ENCODE measurements around the gene GNAI2. TPM values are rescaled to one million over a fixed set of nuclear protein-coding genes. Genes with fewer than 3 reads are reported as not detected.
"Not testable (repeated sequence)": the region's sequence is repeated elsewhere in the genome, so short reads cannot be mapped to it uniquely, and the experiment has no call there.

The GNAI2 gene
- total RNA-seq, 1 donor from 2014 or later, result 309 TPM

DNA sequence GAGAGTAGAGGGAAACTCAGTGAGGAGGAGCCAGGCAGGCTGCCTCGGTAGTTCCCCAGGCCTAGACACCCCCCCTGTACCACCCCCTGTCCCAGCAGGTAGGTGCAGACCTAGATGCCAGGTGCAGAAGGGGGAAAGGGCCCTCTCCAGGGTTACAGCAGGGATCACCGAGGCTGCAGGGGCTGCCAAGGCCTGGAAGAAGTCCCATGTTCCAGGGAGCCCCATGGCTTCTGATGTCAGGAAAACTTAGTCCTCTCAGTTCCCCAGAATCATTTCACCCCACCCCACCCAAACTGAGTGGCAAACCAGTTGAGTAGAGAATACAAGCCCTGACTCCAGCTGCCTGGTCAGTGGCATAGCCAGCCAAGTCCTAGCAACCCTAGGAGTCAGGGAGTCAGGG is 25.5 kb downstream of the GNAI2 start:
- DNase-seq (ENCODE audit: low spot score), result no peak

DNA sequence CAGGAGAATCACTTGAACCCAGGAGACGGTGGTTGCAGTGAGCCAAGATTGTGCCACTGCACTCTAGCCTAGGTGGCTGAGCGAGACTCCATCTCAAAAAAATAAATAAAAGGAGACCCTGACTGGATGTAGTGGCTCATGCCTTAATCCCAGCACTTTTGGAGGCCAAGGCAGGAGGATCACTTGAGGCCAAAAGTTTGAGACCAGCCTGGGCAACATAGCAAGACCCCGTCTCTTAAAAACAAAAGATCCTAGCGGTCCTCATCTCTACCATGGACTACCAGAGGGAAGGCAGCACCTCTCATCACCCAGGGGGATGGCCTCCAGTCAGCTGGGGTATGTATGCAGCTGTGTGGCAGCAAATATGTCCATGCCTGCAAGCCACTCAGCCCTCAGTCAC is 26.2 kb downstream of the GNAI2 start:
- DNase-seq (ENCODE audit: low spot score), result not testable (repeated sequence)

DNA sequence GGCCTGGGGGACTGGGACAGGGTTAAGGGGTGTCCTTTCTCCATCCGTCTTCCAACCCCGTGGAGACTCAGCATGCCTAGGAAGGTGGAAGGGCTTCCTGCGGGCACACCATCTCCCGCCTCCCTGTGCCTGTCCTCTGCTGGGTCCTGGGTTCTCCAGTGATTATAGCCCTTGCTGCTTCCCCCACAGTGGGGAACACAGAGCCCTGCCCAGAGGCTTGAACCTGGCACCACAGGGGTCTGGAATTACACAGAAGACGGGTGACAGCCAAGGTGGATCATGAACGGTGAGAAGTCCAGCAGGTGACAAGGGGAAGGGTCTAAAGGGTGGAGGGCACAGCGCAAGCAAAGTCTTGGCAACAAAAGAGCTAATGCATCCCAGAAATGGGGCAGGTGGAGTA is 26.8 kb downstream of the GNAI2 start:
- DNase-seq (ENCODE audit: low spot score), result no peak

DNA sequence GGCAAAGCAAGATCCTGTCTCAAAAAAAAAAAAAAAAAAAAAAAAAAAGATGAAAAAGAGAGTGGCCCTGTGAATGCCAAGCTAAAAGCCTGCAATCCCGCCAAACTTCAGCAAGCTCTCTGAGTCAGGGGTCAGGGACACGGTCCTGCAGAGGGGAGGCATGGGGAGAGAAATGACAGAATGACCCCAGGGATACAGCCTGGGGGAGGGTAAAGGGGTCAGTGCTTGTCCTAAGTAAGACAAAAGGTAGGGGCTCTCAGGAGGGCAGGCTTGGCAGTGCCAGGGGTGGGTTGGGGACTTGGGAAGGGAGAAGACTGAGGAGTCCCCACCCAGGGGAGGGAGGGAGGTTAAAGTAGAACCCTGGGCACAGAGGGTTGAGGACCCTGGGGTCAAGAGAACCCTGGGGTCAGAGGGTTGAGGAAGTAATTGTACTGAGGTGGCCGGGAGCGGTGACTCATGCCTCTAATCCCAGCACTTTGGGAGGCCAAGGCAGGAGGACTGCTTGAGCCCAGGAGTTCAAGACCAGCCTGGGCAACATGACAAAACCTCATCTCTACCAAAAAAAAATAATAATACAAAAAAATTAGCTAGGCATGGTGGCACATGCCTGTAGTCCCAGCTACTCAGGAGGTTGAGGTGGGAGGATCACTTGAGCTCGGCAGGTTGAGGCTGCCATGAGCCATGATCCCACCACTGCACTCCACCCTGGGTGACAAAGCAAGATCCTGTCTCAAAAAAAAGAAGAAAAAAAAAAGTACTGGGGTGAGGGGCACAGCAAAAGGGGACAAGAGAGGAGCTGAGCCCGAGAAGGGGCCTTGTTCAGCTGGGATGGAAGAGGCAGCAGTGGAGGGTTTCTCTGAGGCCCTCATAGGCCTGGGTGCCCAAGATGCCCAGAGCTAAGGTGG is 27.7 kb downstream of the GNAI2 start:
- no peak for DNase-seq (ENCODE audit: low spot score)

DNA sequence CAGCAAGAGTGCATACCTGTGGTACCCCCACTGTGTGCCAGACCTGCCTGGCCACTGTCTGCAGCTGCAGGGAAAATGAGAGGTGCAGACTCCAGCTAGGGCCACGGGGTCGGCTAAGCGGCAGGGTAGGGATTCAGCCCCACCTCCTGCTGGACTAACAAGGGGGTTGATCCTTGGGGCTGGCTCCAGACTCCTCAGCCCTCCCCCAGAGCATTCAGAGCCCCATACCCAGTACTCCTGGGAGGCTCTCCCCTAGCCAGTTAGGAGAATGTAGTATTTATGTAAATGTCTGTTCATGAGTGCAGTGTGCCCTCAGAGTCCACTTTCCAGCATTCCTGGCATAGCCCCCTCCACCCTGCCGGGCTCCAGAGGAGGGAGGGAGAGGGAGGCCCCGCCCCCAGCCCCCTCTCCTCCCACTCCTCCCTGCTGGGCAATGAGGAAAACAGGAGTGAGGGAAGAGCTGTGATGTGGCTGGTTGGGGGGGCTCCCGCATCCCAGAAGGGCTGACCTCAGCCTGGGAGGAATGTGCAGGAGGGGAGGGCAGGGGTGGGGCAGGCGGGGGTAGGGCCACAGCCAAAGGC is 28.5 kb downstream of the GNAI2 start:
- no peak for DNase-seq (ENCODE audit: low spot score)

DNA sequence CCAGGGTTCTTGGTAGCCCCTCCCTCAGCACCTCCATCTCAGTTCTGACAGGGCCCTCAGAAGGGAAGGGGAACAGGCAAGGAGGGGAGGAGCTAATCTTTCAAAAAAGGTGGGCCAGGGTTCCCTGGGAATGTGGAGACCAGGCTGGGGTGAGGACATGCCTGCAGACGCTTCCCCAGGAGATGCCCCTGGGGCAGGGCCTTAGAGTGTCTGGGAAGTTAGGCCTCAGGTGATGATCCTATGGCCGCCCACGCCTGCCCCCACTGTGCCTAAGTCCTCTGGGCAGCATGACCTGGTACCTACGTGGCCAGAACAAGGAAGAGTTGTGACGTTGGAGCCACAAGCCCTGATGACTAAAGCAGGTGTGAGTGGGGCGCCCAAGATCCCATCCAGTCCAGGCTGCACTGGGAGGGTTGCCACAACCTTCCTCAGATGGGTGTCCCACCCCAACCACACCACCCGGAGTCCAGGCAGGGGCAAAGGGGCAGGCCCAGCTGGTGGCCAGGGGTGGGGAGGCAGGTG is 29.0 kb downstream of the GNAI2 start:
- DNase-seq (ENCODE audit: low spot score), result no peak

DNA sequence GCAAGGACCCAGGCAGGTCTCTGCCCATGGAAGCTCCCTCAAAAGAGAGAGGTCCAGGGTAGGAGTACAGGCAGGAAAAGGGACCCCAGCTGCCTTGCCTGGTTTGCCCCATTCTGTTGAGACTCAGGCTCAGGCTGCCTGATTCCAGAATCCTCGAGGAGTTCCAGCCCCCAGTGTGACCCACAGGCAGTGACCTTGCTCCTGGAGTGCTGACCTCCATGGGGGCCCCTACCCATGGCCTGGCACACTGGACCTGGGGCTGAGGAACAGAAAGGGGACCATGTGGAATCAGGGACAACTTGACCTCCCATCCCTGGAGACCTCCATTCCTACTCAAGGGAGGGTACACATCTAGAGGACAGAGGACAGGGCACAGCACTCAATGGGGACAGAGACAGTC is 29.6 kb downstream of the GNAI2 start:
- no peak for DNase-seq (ENCODE audit: low spot score)

DNA sequence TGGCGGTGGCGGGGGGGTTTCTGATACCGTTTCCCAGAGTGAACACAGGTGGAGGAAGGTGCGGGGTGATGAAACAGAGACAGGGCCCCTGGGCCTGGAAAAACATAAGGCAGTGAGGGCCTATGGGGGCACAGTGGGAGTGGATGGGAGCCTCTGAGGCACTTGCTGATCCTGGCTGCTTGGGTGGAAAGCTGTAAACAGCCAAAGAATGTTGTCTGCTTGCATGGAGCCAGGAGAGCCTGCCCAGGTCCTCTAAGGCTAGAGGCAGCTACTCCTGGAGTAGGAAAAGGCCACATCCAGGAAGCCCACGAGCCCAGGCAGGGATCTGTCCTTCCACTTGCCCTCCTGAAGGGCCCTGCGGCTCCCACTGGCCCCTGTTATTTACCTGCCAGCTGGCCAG is 30.0 kb downstream of the GNAI2 start:
- DNase-seq (ENCODE audit: low spot score), result no peak

DNA sequence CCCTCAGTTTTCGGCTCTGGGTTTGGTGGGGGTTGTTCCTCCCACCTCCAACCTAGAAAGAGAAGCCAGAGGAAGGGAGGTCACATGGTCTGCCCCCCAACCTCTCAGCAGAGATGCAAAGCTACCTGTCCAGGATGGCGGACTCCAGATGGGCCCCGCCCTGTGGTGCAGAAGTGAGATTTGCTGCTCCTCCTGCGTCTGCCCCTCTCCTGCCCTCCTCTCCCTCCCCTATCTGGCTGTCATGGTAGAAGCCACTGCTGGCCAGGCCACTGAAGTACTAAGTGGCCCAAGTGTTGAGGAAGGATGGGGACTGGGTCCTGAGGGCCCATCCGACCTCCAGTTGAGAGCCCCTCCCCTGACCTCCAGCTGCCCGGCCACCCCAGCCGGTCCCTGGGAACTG is 30.8 kb downstream of the GNAI2 start:
- DNase-seq (ENCODE audit: low spot score), result no peak

DNA sequence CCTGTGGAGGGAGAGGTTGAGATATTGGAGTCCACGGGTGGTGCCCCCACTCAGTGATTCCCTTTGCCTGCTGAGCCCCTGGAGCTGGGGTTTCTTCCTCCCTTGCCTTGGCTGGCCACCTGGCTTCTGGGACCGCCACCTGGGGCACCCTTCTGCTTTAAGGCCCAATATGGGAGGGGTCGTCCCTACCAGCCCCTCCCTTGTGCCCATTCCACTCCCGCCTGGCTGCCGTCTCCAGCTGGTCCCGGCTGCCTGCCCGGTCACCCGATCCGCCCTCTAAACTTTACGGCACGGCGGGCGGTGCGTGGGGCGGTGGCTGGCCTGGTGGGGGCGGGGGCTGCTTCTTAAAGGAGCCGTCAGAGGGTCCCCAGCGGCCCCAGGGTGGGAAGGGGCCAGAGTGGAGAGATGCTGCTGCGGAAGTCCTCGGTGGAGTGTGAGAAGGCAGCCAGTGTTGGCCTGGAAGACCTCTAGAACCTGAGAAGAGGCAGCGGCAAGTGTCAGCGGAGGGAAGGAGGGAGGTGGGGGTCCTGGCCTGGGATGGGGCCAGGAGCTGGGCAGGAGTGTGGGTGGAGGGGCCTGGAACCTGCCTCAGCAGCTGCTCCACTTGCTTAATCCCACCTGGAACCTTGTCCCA is 31.4 kb downstream of the GNAI2 start:
- DNase-seq (ENCODE audit: low spot score), result no peak

DNA sequence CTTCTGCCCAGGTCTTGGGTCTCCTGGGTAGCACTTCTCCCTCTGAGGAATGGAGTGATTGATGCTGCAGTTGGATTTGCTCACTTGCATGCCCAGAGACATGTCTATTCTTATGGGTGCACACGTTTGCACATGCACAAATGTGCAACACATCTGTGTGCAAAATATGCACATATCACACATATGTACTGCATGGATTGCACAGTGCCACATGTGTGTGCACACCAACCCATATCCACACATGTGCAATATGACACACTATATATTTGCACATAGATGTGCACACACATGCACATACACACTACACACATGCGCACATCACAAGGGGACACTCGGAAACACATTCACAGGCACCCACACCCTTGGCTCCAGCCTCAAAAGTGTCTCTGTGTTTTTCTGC is 32.3 kb downstream of the GNAI2 start:
- DNase-seq (ENCODE audit: low spot score), result no peak

DNA sequence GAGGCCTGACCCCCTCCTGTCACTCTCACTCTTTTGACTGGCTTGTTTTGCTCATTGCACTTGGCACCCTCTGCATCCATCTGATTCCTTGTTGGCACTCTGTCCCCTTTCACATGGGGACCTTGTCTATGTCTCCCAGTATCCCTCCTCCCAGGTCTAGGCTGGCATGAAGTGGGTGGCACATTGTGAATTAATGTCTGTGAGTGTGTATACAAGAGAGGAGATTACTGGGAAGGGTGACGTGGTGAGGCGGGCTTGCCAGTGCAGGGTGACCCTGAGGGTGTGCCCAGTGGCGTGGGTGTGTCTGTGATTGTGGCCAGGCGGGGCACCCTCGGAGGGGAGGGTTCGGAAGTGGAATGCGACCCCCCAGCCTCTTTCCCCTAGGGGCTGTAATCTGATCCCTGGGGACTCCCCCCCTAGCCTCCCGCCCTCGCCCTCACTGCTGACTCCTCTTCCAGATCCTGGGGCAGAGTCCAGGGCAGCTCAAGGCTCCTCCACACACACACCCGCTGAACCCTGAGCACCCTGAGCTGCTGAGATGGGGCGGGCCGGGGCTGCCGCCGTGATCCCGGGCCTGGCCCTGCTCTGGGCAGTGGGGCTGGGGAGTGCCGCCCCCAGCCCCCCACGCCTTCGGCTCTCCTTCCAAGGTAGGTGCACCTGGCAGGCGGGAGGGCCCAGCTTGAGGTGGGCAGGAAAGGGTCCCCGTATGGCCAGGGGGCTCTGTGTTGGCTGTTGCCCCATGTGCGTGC is 32.9 kb downstream of the GNAI2 start, which contains the start of gene SEMA3B:
Gene SEMA3B (plus strand): TSS at position 445 of the 749 bp plus-strand sequence. CDS start 94 bp downstream, at position 539.
- no peak for DNase-seq (ENCODE audit: low spot score)

DNA sequence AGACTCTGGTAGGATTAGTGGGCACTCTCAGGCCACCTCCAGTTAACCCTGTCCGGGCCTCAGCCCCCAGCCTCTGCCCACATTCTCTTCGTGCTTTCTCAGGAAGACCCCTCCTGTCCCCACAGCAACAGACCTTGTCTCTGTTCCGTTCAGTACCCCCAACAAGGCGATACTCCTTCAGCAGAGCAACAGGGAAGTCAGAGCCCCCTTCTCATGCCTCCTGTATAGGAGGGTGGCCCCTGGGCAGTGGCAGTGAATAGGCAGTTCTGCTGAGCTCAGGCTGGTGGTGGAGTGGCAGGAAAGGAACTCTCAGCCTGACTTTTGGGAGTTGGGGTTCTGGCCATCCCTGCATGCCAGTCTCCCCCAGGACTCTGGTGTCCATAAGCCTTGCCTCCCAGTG is 33.5 kb downstream of the GNAI2 start:
- no peak for DNase-seq (ENCODE audit: low spot score)

DNA sequence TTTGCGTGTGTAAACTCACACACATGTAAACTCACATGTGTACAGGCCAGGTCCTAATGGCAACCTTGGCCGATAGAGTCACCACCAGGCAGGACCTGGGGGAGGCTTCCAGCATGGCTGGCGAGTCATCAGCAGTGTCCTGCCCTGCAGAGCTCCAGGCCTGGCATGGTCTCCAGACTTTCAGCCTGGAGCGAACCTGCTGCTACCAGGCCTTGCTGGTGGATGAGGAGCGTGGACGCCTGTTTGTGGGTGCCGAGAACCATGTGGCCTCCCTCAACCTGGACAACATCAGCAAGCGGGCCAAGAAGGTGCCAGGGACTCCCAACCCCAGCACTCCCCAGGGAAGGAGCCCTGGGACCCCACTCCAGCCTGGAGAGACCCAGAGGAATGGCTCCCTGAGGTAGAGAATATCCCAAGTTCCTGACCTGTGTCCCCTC is 34.0 kb downstream of the GNAI2 start:
- no peak for DNase-seq (ENCODE audit: low spot score)

DNA sequence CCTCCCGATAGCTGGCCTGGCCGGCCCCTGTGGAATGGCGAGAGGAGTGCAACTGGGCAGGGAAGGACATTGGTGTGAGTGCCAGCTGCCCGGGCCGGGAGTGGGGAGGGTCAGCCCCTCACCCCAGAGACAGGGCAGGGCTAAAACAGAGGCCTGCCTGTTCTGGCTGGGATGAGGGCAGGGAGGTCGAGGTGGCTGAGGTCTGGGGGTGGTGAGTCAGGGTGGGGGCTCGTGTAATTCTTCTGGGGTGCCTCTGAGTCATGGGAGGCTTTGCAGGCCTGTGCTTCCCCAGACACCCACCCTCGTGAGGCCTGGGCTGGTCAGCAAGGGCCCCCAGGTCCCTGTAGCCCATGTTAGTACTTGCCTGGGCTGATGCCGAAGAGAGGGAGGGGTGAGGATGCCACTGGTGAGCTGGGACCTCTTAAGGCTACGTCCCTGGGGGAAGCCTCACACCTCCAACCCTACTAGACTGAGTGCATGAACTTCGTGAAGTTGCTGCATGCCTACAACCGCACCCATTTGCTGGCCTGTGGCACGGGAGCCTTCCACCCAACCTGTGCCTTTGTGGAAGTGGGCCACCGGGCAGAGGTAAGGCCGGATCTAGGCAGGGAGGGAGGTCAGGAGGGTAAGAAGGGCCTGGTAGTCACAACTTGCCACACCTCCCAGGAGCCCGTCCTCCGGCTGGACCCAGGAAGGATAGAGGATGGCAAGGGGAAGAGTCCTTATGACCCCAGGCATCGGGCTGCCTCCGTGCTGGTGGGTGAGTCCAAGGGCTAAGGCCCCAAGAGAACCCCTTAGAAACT is 34.6 kb downstream of the GNAI2 start:
- DNase-seq (ENCODE audit: low spot score), result no peak

DNA sequence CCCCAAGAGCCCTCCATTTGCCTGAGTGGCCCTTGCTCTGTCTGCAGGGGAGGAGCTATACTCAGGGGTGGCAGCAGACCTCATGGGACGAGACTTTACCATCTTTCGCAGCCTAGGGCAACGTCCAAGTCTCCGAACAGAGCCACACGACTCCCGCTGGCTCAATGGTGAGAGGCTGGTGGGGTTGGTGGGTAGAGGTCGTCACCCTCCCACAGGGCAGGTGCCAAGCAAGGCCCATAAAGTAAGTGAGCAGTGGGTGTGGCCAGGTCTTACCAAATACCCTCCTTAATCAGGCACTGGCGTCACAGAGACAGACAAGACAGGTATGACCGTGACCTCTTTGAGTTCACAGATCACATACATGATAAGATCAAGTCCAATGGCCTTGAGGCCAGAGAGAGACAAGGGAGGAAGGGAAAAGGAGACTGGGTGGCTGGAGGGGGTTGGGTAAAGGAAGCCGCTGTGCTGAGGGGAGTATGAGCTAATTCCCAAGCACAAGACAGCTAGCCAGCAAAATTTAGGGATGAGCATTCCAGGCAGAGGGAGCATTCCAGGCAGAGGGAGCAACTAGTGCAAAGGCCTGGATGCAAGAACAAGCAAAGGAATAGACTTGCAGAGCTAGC is 35.4 kb downstream of the GNAI2 start:
- DNase-seq (ENCODE audit: low spot score), result no peak

DNA sequence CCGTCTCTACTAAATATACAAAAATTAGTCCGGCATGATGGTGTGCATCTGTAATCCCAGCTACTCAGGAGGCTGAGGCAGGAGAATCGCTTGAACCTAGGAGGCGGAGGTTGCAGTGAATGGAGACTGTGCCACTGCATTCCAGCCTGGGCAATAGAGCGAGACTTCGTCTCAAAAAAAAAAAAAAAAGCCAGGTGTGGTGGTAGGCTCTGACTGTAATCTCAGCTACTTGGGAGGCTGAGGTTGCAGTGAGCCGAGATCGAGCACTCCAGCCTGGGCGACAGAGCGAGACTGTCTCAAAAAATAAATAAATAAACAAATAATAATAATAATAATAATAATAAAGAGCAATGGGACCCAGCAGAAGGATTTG is 36.5 kb downstream of the GNAI2 start:
- DNase-seq (ENCODE audit: low spot score), result not testable (repeated sequence)

DNA sequence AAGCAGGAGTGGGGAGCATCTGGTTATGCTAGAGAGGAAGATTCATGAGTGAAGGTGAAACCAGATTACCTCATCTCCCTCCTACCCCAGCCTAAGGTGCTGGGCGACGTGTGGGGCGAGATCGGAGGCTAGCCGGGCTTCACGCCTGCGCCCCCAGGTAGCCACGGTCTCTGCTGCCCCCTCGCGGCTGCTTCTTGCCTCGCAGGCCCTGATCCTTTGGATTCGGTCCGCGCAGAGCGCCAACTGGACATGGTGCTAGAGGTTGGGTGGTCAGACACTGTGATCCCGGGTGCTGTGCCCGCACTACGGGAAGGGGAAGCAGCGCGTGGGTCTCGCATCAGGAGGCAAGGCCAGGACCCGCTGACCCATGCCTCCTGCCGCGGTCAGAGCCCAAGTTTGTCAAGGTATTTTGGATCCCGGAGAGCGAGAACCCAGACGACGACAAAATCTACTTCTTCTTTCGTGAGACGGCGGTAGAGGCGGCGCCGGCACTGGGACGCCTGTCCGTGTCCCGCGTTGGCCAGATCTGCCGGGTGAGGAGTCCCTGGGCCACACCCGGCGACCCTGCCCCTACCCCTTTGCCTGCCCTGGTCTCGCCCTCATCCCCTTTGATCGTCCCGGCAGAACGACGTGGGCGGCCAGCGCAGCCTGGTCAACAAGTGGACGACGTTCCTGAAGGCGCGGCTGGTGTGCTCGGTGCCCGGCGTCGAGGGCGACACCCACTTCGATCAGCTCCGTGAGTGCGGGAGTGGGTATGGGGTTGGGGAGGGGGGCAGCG is 37.1 kb downstream of the GNAI2 start:
- DNase-seq (ENCODE audit: low spot score), result peak; percentile 98

DNA sequence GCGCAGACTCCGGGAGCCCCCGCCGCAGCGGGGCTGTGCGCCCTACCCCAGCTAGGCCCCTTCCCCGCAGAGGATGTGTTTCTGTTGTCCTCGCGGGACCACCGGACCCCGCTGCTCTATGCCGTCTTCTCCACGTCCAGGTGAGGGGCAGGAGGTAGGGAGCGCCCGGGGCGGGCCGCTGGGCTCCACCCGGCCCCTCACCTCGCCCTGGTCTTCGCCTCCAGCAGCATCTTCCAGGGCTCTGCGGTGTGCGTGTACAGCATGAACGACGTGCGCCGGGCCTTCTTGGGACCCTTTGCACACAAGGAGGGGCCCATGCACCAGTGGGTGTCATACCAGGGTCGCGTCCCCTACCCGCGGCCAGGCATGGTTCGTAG is 37.7 kb downstream of the GNAI2 start:
- no peak for DNase-seq (ENCODE audit: low spot score)
